HL-60 (cell line): ENCODE data around the gene NR2F2.

Experiments used
- DNase-seq, 2 experiments: peaks; one replicate each; pipeline ENCODE4 v3.0.0-alpha.2; 2010 to 2020; ENCODE audit warnings: low read depth in 1 of 2, low spot score in 1 of 2
- H3K27ac ChIP-seq: fragments of 250-450 bp; sonication (Bioruptor Pico); replicated peaks from 2 replicates; pipeline ENCODE4 v1.5.1; 2020; ENCODE audit warnings: mild to moderate bottlenecking, moderate library complexity
- H3K27me3 ChIP-seq: fragments of 250-450 bp; sonication (Bioruptor Pico); 2 replicates; pipeline ENCODE4 v1.5.1; 2021; ENCODE audit warnings: mild to moderate bottlenecking, moderate library complexity; ENCODE audit not compliant: insufficient read depth, poor library complexity, severe bottlenecking
- H3K4me3 ChIP-seq: replicated peaks from 2 replicates; pipeline ENCODE4 v1.5.1; 2011; ENCODE audit warnings: mild to moderate bottlenecking, control low read depth, low read length; ENCODE audit not compliant: insufficient read depth
- GABPA ChIP-seq: IDR thresholded peaks from 2 replicates; pipeline ENCODE4 v1.6.1; 2012; ENCODE audit warnings: low read depth
- POLR2AphosphoS5 ChIP-seq: IDR thresholded peaks from 2 replicates; pipeline ENCODE4 v1.6.1; 2012; ENCODE audit warnings: low read depth
- SPI1 ChIP-seq: IDR thresholded peaks from 2 replicates; pipeline ENCODE4 v1.6.1; 2012; ENCODE audit warnings: low read depth, mild to moderate bottlenecking, borderline replicate concordance
- TF ChIP-seq, protein P1 (sequence below): IDR thresholded peaks from 2 replicates; pipeline ENCODE4 v1.6.1; 2012; ENCODE audit warnings: low read depth; ENCODE audit not compliant: insufficient replicate concordance
- TF ChIP-seq, protein P2 (sequence below): IDR thresholded peaks from one replicate; pipeline ENCODE4 v1.5.1; 2011; ENCODE audit warnings: low read length, control low read depth, inconsistent platforms; ENCODE audit not compliant: insufficient read depth

The NR2F2 gene

DNA sequence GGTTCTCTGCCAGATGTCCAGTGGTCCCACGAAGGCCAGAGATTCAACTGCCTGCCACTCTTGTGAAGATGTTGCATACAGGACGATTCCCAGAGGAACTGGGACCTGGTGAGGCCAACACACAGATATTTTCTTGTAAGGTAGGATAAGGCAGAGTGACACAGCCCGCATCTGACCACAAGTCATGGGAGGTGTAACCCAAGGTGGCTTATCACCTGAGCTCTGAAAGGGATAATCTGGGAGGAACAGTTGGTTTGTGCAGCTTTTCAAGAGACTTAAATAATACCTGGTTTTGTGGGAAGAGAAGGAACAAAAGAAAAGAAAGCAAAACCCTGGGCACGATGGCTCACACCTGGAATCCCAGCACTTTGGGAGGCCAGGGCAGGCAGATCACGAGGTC, 39.8 kb upstream of the NR2F2 start:
- no peak overlapping the region for H3K4me3 ChIP-seq
- no peak overlapping the region for H3K27ac ChIP-seq
- TF ChIP-seq, protein P1, sequence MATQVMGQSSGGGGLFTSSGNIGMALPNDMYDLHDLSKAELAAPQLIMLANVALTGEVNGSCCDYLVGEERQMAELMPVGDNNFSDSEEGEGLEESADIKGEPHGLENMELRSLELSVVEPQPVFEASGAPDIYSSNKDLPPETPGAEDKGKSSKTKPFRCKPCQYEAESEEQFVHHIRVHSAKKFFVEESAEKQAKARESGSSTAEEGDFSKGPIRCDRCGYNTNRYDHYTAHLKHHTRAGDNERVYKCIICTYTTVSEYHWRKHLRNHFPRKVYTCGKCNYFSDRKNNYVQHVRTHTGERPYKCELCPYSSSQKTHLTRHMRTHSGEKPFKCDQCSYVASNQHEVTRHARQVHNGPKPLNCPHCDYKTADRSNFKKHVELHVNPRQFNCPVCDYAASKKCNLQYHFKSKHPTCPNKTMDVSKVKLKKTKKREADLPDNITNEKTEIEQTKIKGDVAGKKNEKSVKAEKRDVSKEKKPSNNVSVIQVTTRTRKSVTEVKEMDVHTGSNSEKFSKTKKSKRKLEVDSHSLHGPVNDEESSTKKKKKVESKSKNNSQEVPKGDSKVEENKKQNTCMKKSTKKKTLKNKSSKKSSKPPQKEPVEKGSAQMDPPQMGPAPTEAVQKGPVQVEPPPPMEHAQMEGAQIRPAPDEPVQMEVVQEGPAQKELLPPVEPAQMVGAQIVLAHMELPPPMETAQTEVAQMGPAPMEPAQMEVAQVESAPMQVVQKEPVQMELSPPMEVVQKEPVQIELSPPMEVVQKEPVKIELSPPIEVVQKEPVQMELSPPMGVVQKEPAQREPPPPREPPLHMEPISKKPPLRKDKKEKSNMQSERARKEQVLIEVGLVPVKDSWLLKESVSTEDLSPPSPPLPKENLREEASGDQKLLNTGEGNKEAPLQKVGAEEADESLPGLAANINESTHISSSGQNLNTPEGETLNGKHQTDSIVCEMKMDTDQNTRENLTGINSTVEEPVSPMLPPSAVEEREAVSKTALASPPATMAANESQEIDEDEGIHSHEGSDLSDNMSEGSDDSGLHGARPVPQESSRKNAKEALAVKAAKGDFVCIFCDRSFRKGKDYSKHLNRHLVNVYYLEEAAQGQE = no peak
- no peak for TF ChIP-seq POLR2AphosphoS5
- no peak for TF ChIP-seq GABPA
- TF ChIP-seq, protein P2, sequence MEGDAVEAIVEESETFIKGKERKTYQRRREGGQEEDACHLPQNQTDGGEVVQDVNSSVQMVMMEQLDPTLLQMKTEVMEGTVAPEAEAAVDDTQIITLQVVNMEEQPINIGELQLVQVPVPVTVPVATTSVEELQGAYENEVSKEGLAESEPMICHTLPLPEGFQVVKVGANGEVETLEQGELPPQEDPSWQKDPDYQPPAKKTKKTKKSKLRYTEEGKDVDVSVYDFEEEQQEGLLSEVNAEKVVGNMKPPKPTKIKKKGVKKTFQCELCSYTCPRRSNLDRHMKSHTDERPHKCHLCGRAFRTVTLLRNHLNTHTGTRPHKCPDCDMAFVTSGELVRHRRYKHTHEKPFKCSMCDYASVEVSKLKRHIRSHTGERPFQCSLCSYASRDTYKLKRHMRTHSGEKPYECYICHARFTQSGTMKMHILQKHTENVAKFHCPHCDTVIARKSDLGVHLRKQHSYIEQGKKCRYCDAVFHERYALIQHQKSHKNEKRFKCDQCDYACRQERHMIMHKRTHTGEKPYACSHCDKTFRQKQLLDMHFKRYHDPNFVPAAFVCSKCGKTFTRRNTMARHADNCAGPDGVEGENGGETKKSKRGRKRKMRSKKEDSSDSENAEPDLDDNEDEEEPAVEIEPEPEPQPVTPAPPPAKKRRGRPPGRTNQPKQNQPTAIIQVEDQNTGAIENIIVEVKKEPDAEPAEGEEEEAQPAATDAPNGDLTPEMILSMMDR = no peak
- TF ChIP-seq SPI1 = no peak
- no peak for DNase-seq
- H3K27me3 ChIP-seq = no peaks in the 10 kb centered on the region

DNA sequence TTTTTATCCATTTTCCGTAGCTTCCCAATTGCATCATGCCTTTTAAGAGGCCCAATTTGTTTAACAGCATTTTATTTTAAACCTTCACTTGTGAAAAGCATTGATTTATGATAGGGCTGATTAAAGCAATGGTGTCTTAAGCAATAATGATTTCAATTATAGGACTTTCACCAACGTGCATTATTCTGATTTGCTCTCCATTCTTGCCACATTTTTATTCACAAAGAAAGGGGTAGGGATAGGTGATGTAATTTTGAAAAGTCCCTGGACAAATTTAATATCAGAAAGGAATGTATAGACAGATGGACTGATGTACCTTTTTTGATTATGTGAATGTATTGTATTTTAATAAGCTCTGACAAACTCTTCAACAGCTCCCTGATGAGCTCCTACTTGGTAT, 37.9 kb upstream of the NR2F2 start:
- Histone ChIP-seq H3K27ac (no peak overlapping the region), H3K4me3 (no peak overlapping the region), H3K27me3 (no peaks in the 10 kb centered on the region)
- DNase-seq = no peak
- TF ChIP-seq GABPA (no peak), POLR2AphosphoS5 (no peak), SPI1 (no peak)
- TF ChIP-seq, protein P2 = no peak
- TF ChIP-seq, protein P1 = no peak

DNA sequence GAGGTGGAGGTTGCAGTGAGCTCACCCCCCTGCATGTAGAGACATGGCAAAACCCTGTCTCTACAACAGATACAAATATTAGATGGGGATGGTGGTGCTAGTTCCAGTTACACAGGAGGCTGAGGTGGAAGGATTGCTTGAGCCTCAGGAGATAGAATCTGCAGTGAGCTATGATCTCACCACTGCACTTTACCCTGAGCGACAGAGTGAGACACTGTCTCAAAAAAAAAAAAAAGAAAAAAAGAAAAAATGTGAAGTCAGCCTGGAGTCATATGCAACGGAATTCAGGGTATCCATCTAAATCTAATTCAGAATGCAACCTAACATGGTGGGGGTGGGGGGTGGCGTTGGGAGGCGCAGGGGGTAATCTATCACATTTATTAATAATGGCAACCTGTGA, 37.1 kb upstream of the NR2F2 start:
- Histone ChIP-seq H3K27me3 (no peaks in the 10 kb centered on the region), H3K27ac (no peak overlapping the region), H3K4me3 (no peak overlapping the region)
- TF ChIP-seq GABPA (no peak), POLR2AphosphoS5 (no peak), SPI1 (no peak)
- TF ChIP-seq, protein P1 = no peak
- TF ChIP-seq, protein P2 = no peak
- DNase-seq = no peak
